Right cardiac atrium (tissue), 5 donors: Measurements from ENCODE around the gene LRRC55. TPM values are rescaled to one million over a fixed set of nuclear protein-coding genes. Genes with fewer than 3 reads are reported as not detected.

Experiments used
- ATAC-seq, 2 donors: fragments of 200-7000 bp; cut with Tn5 transposase; one replicate each; pipeline versions ENCODE4 v1.8.0 to v1.9.1; 2020; ENCODE audit warnings: moderate library complexity in 2 of 2, mild to moderate bottlenecking in 1 of 2
- DNase-seq, 3 donors: peaks; one replicate each; pipeline ENCODE4 v3.0.0-alpha.2; 2020
- H3K27ac ChIP-seq: one replicate; pipeline ENCODE4 v1.5.1; 2013; ENCODE audit warnings: mild to moderate bottlenecking, low read length, control low read depth, moderate library complexity
- H3K27me3 ChIP-seq: one replicate; pipeline ENCODE4 v1.6.1; 2013; ENCODE audit not compliant: control insufficient read depth, insufficient read depth
- H3K4me1 ChIP-seq: one replicate; pipeline ENCODE4 v1.6.1; 2013; ENCODE audit warnings: low read length; ENCODE audit not compliant: control insufficient read depth, insufficient read depth
- H3K4me3 ChIP-seq: one replicate; pipeline ENCODE4 v1.5.1; 2013; ENCODE audit warnings: low read length, control low read depth
- H3K9me3 ChIP-seq: one replicate; pipeline ENCODE4 v1.6.1; 2013; ENCODE audit warnings: low read length; ENCODE audit not compliant: control insufficient read depth
- WGBS: extraction: QIAGEN DNeasy Blood & Tissue Kit; methylation state at CpG from one replicate; pipeline ENCODE4 v1.1.7; 2013; 5-methylcytosine and 5-hydroxymethylcytosine counted together
- intact Hi-C, 4 donors: fragments of 100-400 bp; cut with DNase I; formaldehyde crosslinking; loops; one replicate each; pipeline versions ENCODE4 v1.11.0 to v1.14.0; 2022 to 2023
- polyA plus RNA-seq: library from polyadenylated mRNA; stranded (reverse); fragments of 200-250 nt; gene quantifications from one replicate; pipeline ENCODE4 v1.2.3, GENCODE V29; 2013
- total RNA-seq, 4 donors: library from RNA; stranded (reverse); fragmentation: NEBNext Ultra II Directional; extraction: Animal tissue kit (Norgen Biotek cat#: 25700); gene quantifications; one replicate each; pipeline ENCODE4 v1.2.1, GENCODE V29; 2021
- donor health status: healthy with polysubstance abuse.
- donor health status: DM: no; HTN: yes; CAD: no.
- donor health status: DM: no; HTN: no; CAD: no.
- donor health status: DM: no; HTN: yes; CAD: no; lungs with severe emphysema.
- donor health status: DM: yes; HTN: yes; CAD: no.

LRRC55 gene
- total and polyA plus RNA-seq, 5 donors, result 0.02 to 0.09 (median 0.09) TPM; not detected in 1

- DNase-seq (no peak), ATAC-seq (no peak)
- Histone ChIP-seq H3K27me3 (no peaks in the 10 kb centered on the region), H3K4me3 (no peak overlapping the region), H3K9me3 (no peaks in the 10 kb centered on the region), H3K4me1 (peaks cover 6% of the 10 kb centered on the region), H3K27ac (no peak overlapping the region)
- intact Hi-C loops, result no loop called here
- 60% methylated on average over 1 of the region's 1 CpG for WGBS
Measured at GRCh38 chr11:57239348-57239747, 57.6 kb downstream of the LRRC55 start.

- 87% methylated on average over 2 of the region's 2 CpGs for WGBS
- H3K27me3 ChIP-seq, result no peaks in the 10 kb centered on the region
- ATAC-seq, result no peak
- H3K4me1 ChIP-seq, result peaks cover 2% of the 10 kb centered on the region
- no peaks in the 10 kb centered on the region for H3K9me3 ChIP-seq
- DNase-seq, result no peak
- no peak overlapping the region for H3K27ac ChIP-seq
- intact Hi-C loops, result no loop called here
- H3K4me3 ChIP-seq, result no peak overlapping the region
Measured at GRCh38 chr11:57240007-57240406, 58.3 kb downstream of the LRRC55 start.

GRCh38 chr11:57240757-57241156, 59.0 kb downstream of the LRRC55 start:
- Histone ChIP-seq H3K27me3 (no peaks in the 10 kb centered on the region), H3K9me3 (no peaks in the 10 kb centered on the region), H3K4me1 (peaks cover 2% of the 10 kb centered on the region), H3K4me3 (no peak overlapping the region), H3K27ac (no peak overlapping the region)
- intact Hi-C loops, result no loop called here
- 41% methylated on average over 5 of the region's 5 CpGs for WGBS
- DNase-seq (peak in 1 of 3 donors; percentile 49), ATAC-seq (no peak)

Other genes starting within 250 kb of the LRRC55 start
- not detected for gene OR5AK2, start 193.0 kb upstream of the LRRC55 start, total RNA-seq
- not detected for gene OR5AK2, start 193.0 kb upstream of the LRRC55 start, polyA plus RNA-seq
- 10 to 100 TPM; 15.6 to 26.4 (median 17.9) TPM for gene APLNR, start 55.3 kb downstream of the LRRC55 start, total RNA-seq
- gene APLNR, start 55.3 kb downstream of the LRRC55 start, polyA plus RNA-seq, result 2.2 TPM
- 10 to 100 TPM; 45.8 to 77.1 (median 55.3) TPM for gene TNKS1BP1, start 143.0 kb downstream of the LRRC55 start, total RNA-seq
- 52.0 TPM for gene TNKS1BP1, start 143.0 kb downstream of the LRRC55 start, polyA plus RNA-seq
- 10 to 100 TPM; 43.1 to 46.6 (median 43.4) TPM for gene SSRP1, start 153.9 kb downstream of the LRRC55 start, total RNA-seq
- 35.0 TPM for gene SSRP1, start 153.9 kb downstream of the LRRC55 start, polyA plus RNA-seq
- gene P2RX3, start 156.4 kb downstream of the LRRC55 start, total RNA-seq, result not detected
- gene P2RX3, start 156.4 kb downstream of the LRRC55 start, polyA plus RNA-seq, result 0.20 TPM
- gene PRG3, start 199.2 kb downstream of the LRRC55 start, total RNA-seq, result not detected
- not detected for gene PRG3, start 199.2 kb downstream of the LRRC55 start, polyA plus RNA-seq
- under 1 TPM in 1 of 4 donors, not detected in 3; 0.23 TPM for gene PRG2, start 208.7 kb downstream of the LRRC55 start, total RNA-seq
- 0.16 TPM for gene PRG2, start 208.7 kb downstream of the LRRC55 start, polyA plus RNA-seq
- 10 to 100 TPM; 24.1 to 37.0 (median 30.7) TPM for gene SLC43A3, start 245.2 kb downstream of the LRRC55 start, total RNA-seq
- gene SLC43A3, start 245.2 kb downstream of the LRRC55 start, polyA plus RNA-seq, result 20.7 TPM